H9 (cell line): ENCODE data around the gene DNAH12. TPM values are rescaled to one million over a fixed set of nuclear protein-coding genes. Genes with fewer than 3 reads are reported as not detected.

ENCODE experiments used
- DNase-seq: peaks from one replicate; pipeline ENCODE4 v3.0.0-alpha.2; 2017
- H2AFZ ChIP-seq: one replicate; pipeline ENCODE4 v1.6.1; 2013; ENCODE audit warnings: mild to moderate bottlenecking, low read length, control low read depth, moderate library complexity
- H2AK5ac ChIP-seq: 2 replicates; pipeline ENCODE4 v1.6.1; 2013; ENCODE audit warnings: low read length, control low read depth, mixed read lengths; ENCODE audit not compliant: insufficient read length
- H2BK120ac ChIP-seq: one replicate; pipeline ENCODE4 v1.6.1; 2013; ENCODE audit warnings: low read depth, mild to moderate bottlenecking, low read length, control low read depth, inconsistent platforms; ENCODE audit not compliant: poor library complexity, severe bottlenecking
- H2BK12ac ChIP-seq: 2 replicates; pipeline ENCODE4 v1.6.1; 2013; ENCODE audit warnings: low read length, control low read depth, mixed read lengths, low read depth; ENCODE audit not compliant: insufficient read length
- H2BK15ac ChIP-seq: 2 replicates; pipeline ENCODE4 v1.6.1; 2013; ENCODE audit warnings: low read depth, low read length, control low read depth
- H2BK20ac ChIP-seq: one replicate; pipeline ENCODE4 v1.6.1; 2013; ENCODE audit warnings: low read depth, mild to moderate bottlenecking, low read length, control low read depth, inconsistent platforms; ENCODE audit not compliant: poor library complexity, severe bottlenecking
- H2BK5ac ChIP-seq: 2 replicates; pipeline ENCODE4 v1.6.1; 2013; ENCODE audit warnings: low read length, control low read depth, mixed read lengths; ENCODE audit not compliant: insufficient read length
- H3K14ac ChIP-seq: 2 replicates; pipeline ENCODE4 v1.6.1; 2013; ENCODE audit warnings: low read length, control low read depth; ENCODE audit not compliant: insufficient read depth
- H3K18ac ChIP-seq: 2 replicates; pipeline ENCODE4 v1.6.1; 2013; ENCODE audit warnings: low read depth, mild to moderate bottlenecking, mixed read lengths, low read length, control low read depth; ENCODE audit not compliant: insufficient read length
- H3K23ac ChIP-seq: 2 replicates; pipeline ENCODE4 v1.6.1; 2013; ENCODE audit warnings: low read length, control low read depth, mixed read lengths, low read depth; ENCODE audit not compliant: insufficient read length
- H3K23me2 ChIP-seq: 2 replicates; pipeline ENCODE4 v1.6.1; 2013; ENCODE audit warnings: low read depth, mild to moderate bottlenecking, mixed read lengths, low read length, control low read depth; ENCODE audit not compliant: insufficient read length, poor library complexity, severe bottlenecking
- H3K27ac ChIP-seq: 2 replicates; pipeline ENCODE4 v1.5.1; 2013; ENCODE audit warnings: low read length, control low read depth, mixed read lengths, low read depth; ENCODE audit not compliant: insufficient read length
- H3K27me3 ChIP-seq: 2 replicates; pipeline ENCODE4 v1.6.1; 2013; ENCODE audit warnings: low read length, control low read depth, inconsistent platforms; ENCODE audit not compliant: insufficient read depth
- H3K4ac ChIP-seq: 2 replicates; pipeline ENCODE4 v1.6.1; 2013; ENCODE audit warnings: low read depth, mild to moderate bottlenecking, control low read depth, inconsistent platforms, low read length, moderate library complexity
- H3K4me1 ChIP-seq: 2 replicates; pipeline ENCODE4 v1.6.1; 2013; ENCODE audit warnings: low read length, control low read depth, inconsistent platforms; ENCODE audit not compliant: insufficient read depth
- H3K4me2 ChIP-seq: 2 replicates; pipeline ENCODE4 v1.6.1; 2013; ENCODE audit warnings: low read length, control low read depth, mixed read lengths; ENCODE audit not compliant: insufficient read length, insufficient read depth
- H3K56ac ChIP-seq: 2 replicates; pipeline ENCODE4 v1.6.1; 2013; ENCODE audit warnings: low read depth, mild to moderate bottlenecking, mixed read lengths, low read length, control low read depth; ENCODE audit not compliant: insufficient read length
- H3K79me1 ChIP-seq: 2 replicates; pipeline ENCODE4 v1.6.1; 2013; ENCODE audit warnings: low read depth, mild to moderate bottlenecking, moderate library complexity, low read length, control low read depth, inconsistent platforms; ENCODE audit not compliant: insufficient read depth, poor library complexity, severe bottlenecking
- H3K79me2 ChIP-seq: 2 replicates; pipeline ENCODE4 v1.6.1; 2013; ENCODE audit warnings: low read length, control low read depth, inconsistent platforms; ENCODE audit not compliant: insufficient read depth
- H3K9ac ChIP-seq: 2 replicates; pipeline ENCODE4 v1.6.1; 2013; ENCODE audit warnings: low read length, control low read depth, mixed read lengths; ENCODE audit not compliant: insufficient read length; ENCODE audit errors: extremely low read depth
- H3K9me3 ChIP-seq: one replicate; pipeline ENCODE4 v1.6.1; 2013; ENCODE audit warnings: low read depth, low read length, inconsistent platforms; ENCODE audit not compliant: control insufficient read depth
- H3T11ph ChIP-seq: one replicate; pipeline ENCODE4 v1.6.1; 2013; ENCODE audit warnings: mild to moderate bottlenecking, low read length, control low read depth, inconsistent platforms
- H4K20me1 ChIP-seq: one replicate; pipeline ENCODE4 v1.6.1; 2013; ENCODE audit not compliant: control insufficient read depth, insufficient read length, insufficient read depth
- H4K5ac ChIP-seq: 2 replicates; pipeline ENCODE4 v1.6.1; 2013; ENCODE audit warnings: low read depth, mild to moderate bottlenecking, mixed read lengths, low read length, control low read depth; ENCODE audit not compliant: insufficient read length
- H4K8ac ChIP-seq: replicated peaks from 2 replicates; pipeline ENCODE4 v1.6.1; 2013; ENCODE audit warnings: low read length, control low read depth, mixed read lengths, low read depth; ENCODE audit not compliant: insufficient read length
- H4K91ac ChIP-seq: 2 replicates; pipeline ENCODE4 v1.6.1; 2013; ENCODE audit warnings: low read depth, mild to moderate bottlenecking, moderate library complexity, mixed read lengths, low read length, control low read depth; ENCODE audit not compliant: insufficient read length
- H3K27ac Mint-ChIP-seq, 3 experiments: 2 replicates in 2 of 3; 3 replicates in 1 of 3; pipeline ENCODE4 v1.8.0; 2020 to 2021; ENCODE audit warnings: mixed read lengths in 3 of 3, mild to moderate bottlenecking in 1 of 3, moderate library complexity in 1 of 3
- H3K27me3 Mint-ChIP-seq: 2 replicates; pipeline ENCODE4 v1.8.0; 2021; ENCODE audit warnings: low read depth, mild to moderate bottlenecking, moderate library complexity, mixed read lengths
- H3K36me3 Mint-ChIP-seq, 3 experiments: 2 replicates in 2 of 3; 3 replicates in 1 of 3; pipeline ENCODE4 v1.8.0; 2020 to 2021; ENCODE audit warnings: low read depth in 3 of 3, mixed read lengths in 3 of 3; ENCODE audit not compliant: insufficient read depth in 1 of 3
- H3K4me1 Mint-ChIP-seq, 2 experiments: 2 replicates each; pipeline ENCODE4 v1.8.0; 2020; ENCODE audit warnings: mixed read lengths in 2 of 2
- H3K4me3 Mint-ChIP-seq, 2 experiments: 2 replicates in 1 of 2; 3 replicates in 1 of 2; pipeline ENCODE4 v1.8.0; 2020 to 2021; ENCODE audit warnings: mild to moderate bottlenecking in 2 of 2, mixed read lengths in 2 of 2, moderate library complexity in 1 of 2
- H3K9me3 Mint-ChIP-seq, 2 experiments: 2 replicates in 1 of 2; 3 replicates in 1 of 2; pipeline ENCODE4 v1.8.0; 2020; ENCODE audit warnings: mild to moderate bottlenecking in 2 of 2, mixed read lengths in 2 of 2, moderate library complexity in 1 of 2
- CTCF ChIP-seq: fragments of 200-600 bp; sonication (generic); conservative IDR thresholded peaks from 3 replicates; pipeline ENCODE4 v1.8.0; 2021; ENCODE audit warnings: antibody characterized with exemption, mild to moderate bottlenecking
- WGBS: extraction: QIAGEN DNeasy Blood & Tissue Kit; methylation state at CpG from one replicate; pipeline ENCODE4 v1.1.7; 2013; ENCODE audit warnings: missing lambda C conversion rate, low lambda C conversion rate, mixed read lengths; ENCODE audit not compliant: insufficient read length; ENCODE audit errors: extremely low coverage; 5-methylcytosine and 5-hydroxymethylcytosine counted together
- total RNA-seq: library from RNA; stranded (reverse); gene quantifications from 2 replicates; pipeline ENCODE4 v1.2.1, GENCODE V29; 2021

The DNAH12 gene
- total RNA-seq, 1 experiment from 2014 or later = not detected

DNA sequence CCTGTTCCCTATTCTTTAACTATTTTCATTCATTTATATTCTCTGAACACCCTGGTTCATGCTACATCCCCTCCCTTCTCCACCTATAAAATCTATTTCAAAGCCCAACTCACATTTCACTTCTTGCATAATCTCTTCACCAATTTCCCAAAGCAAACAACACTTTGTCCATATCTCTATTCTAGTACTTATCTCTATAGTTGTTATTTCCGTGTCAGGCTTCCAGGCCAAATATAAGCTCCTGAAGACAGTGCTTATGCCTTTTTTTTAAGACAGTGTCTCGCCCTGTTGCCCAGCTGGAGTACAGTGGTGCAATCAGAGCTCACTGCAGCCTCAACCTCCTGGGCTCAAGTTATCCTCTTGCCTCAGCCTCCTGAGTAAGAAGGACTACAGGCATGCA lies 43.6 kb downstream of the DNAH12 start:
- Histone ChIP-seq H4K20me1 (no peaks in the 10 kb centered on the region), H3K79me1 (no peaks in the 10 kb centered on the region), H4K91ac (no peak overlapping the region), H3K14ac (no peak overlapping the region), H2AK5ac (no peak overlapping the region), H2BK5ac (no peak overlapping the region), H3K9ac (no peak overlapping the region), H2BK12ac (no peak overlapping the region), H3K79me2 (no peaks in the 10 kb centered on the region), H3K27ac (no peak overlapping the region), H3K9me3 (no peaks in the 10 kb centered on the region), H3K4me2 (no peak overlapping the region), H4K8ac (no peak overlapping the region), H3K27me3 (no peaks in the 10 kb centered on the region), H3K18ac (no peak overlapping the region), H3T11ph (no peak overlapping the region), H2BK120ac (no peak overlapping the region), H3K23me2 (no peaks in the 10 kb centered on the region), H4K5ac (no peak overlapping the region), H2BK20ac (no peak overlapping the region), H2AFZ (no peak overlapping the region), H3K4me1 (no peaks in the 10 kb centered on the region), H2BK15ac (no peak overlapping the region), H3K56ac (no peak overlapping the region), H3K23ac (no peak overlapping the region), H3K4ac (no peak overlapping the region)
- Mint-ChIP-seq H3K27me3 (no peaks in the 10 kb centered on the region; the same call in 1 of the 2 replicates), H3K9me3 (no peaks in the 10 kb centered on the region), H3K4me1 (no peaks in the 10 kb centered on the region), H3K4me3 (no peak overlapping the region), H3K36me3 (no peaks in the 10 kb centered on the region), H3K27ac (no peak overlapping the region)
- DNase-seq = no peak
- TF ChIP-seq CTCF = no peak
- no CpG with 5 or more reads among the region's 2 CpGs for WGBS
